HG03196 (cell line): ENCODE results near the gene PTPN4.
A peak's percentile ranks its signal among the peaks of the same experiment; 100 is the strongest.
"Not testable (repeated sequence)": the region's sequence is repeated elsewhere in the genome, so short reads cannot be mapped to it uniquely, and the experiment has no call there.

ENCODE experiments used
- ATAC-seq: cut with Tn5 transposase; IDR thresholded peaks from one replicate; pipeline ENCODE4 v1.9.1; 2021; ENCODE audit not compliant: unreplicated experiment

The PTPN4 gene

GRCh38 chr2:119804409-119804808 lies 44.7 kb downstream of the PTPN4 start:
- not testable (repeated sequence) for ATAC-seq

GRCh38 chr2:119808516-119809147 lies 48.9 kb downstream of the PTPN4 start:
- no peak for ATAC-seq

GRCh38 chr2:119809339-119810048 lies 49.8 kb downstream of the PTPN4 start:
- ATAC-seq: no peak

- ATAC-seq: no peak
These were observed 50.4 kb downstream of the PTPN4 start for GRCh38 chr2:119810049-119810630.

GRCh38 chr2:119814216-119814615 lies 54.5 kb downstream of the PTPN4 start:
- ATAC-seq: no peak

DNA sequence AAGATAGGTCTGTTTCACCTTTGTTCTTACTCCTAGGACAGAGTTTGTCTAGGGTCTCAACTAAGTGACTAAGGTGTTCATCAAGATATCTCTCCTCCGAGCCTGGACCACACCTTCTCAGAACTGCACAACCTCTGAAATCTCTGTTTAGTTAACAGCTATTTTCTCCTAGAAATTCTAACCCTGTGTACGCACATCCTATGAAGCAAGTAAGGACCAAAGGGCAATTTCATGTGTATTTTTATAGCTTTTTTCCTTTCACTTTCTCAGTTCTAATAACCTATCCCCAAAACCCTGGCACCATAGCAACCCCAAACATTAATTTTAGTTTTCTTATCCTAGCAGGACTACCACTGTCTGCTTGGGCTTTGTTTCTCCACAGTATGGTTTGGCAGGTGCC lies 59.1 kb downstream of the PTPN4 start:
- ATAC-seq: no peak

DNA sequence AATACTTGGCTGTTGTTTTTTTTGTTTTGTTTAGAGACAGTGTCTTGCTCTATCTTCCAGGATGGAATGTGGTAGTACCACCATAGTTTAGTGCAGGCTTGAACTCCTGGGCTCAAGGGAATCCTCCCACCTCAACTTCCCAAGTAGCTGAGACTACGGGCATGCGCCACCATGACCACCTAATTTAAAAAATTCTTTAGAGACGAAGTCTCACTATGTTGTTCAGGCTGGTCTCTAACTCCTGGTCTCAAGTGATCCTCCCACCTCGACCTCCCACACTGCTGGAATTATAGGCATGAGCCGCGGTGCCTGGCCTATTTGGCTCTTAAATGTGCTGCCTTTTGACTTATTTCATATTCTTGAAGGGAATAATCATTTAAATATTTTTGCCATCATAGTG lies 60.1 kb downstream of the PTPN4 start:
- ATAC-seq: no peak

GRCh38 chr2:119820275-119820674 lies 60.6 kb downstream of the PTPN4 start:
- no peak for ATAC-seq

DNA sequence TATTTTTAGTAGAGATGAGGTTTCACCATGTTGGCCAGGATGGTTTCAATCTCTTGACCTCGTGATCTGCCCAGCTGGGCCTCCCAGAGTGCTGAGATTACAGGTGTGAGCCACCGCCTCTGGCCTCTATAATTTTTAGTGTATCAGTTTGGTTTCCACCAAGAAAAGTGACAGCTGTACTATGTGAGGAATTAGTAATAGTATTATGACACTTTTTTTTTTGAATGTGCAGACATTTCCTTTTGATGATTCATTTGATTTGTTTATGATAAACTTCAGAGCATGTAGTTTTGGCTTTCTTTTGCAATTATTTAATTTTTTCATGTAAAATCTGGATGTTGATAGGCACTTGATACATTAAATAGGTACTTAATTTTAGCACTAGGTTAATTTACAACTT lies 61.5 kb downstream of the PTPN4 start:
- no peak for ATAC-seq

GRCh38 chr2:119823734-119824334 lies 64.1 kb downstream of the PTPN4 start:
- ATAC-seq: no peak

GRCh38 chr2:119826370-119826961 lies 66.7 kb downstream of the PTPN4 start:
- no peak for ATAC-seq

DNA sequence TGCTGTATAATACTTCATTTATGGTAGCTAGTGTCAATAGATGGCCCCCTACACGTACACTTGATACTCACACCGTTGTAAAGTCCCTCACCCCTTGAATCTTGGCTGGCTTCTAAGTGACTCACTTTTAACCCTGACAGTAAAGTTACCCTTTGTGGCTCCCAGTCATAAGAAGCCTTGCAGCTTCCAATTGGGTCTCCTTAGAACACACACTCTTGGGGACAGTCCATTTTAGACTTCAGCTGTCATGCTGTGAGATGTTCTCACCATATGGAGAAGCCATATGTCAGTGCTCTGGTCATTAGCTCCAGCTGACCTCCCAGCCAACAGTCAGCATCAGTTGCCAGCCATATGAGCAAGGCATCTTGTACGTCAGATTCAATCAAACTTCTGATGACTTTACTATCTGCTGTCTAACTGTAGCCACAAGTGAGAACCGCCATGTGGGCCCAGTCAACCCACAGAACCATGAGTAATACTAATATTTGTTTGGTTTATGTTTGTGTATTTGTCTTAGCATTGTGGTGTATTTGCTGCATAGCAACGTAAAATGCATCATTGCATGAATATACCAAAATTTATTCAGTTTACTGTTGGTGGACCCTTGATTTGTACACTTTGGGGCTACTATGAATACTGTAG lies 68.3 kb downstream of the PTPN4 start:
- ATAC-seq: peak; percentile 58

DNA sequence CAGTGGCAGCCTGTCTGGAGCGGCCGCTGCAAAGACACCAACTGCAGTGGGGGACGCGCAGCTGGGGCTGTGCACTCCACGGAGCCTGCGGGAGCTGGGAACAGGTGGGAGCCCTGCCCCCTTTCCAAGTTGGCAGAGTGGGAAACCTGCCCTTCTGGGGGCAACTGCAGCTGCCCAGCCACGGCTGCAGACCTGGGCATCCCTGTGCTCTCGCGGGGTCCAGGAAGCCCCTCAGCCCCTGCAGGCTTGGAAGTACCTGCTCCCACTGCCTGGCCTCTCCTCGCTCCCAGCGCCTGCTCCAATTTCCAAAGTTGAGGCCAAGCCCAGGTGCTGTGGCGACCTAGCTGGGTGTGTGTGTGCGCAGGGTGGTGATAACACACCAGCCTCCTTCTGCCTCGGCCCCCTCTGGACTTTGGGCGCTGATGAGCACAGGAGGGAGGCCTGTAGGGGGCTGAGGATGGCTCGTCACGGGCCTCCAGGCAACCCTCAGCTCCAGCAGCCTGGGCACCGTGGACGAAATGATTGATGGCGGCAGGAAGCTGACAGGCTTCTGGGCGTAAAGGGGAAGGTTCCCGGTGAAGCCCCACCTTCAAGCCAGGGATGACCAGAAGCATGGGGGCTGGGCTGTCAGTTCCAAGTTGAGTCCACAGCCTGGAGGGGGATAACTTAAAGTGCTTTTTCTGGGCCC lies 76.9 kb downstream of the PTPN4 start:
- no peak for ATAC-seq

- ATAC-seq: no peak
These were observed 77.6 kb downstream of the PTPN4 start for GRCh38 chr2:119837350-119837749.

DNA sequence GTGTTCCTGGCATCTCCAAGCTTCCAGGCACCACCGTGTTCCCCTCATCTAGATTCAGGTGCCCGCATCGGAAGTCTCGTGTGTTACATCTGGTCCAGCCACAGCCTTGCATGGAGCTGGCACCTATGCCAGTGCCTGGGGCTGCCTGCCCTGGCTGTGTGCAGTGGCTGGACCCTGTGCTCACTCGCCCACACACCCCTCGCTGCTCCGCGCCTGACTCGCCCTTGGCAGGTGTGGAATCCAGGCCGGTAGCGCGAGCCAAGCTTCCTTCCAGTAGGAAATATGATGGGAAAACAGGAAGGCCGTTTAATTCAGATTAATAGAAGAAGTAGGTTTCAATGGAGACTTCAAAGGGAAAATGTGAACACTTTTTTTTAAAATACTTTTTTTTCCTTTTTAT lies 78.0 kb downstream of the PTPN4 start:
- ATAC-seq: no peak

GRCh38 chr2:119838179-119838578 lies 78.5 kb downstream of the PTPN4 start:
- ATAC-seq: no peak

DNA sequence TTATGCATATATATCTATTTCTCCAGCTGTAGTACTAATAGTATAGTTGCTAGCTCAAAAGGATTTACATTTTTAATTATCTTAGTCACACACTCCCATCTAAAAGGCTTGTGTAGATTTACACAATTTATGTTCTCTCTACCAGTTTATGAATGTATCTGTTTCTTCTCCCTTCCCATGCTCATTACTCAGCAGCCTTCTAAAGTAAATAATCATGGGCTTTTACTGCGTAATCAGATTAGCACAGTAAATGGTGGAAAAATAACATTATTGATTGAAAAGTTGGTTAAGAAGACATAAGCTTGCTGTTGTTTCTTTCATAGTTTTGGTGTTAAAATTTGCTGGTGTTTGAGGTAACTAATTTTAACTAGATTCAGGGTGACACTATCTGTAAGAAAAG lies 81.8 kb downstream of the PTPN4 start:
- ATAC-seq: no peak

DNA sequence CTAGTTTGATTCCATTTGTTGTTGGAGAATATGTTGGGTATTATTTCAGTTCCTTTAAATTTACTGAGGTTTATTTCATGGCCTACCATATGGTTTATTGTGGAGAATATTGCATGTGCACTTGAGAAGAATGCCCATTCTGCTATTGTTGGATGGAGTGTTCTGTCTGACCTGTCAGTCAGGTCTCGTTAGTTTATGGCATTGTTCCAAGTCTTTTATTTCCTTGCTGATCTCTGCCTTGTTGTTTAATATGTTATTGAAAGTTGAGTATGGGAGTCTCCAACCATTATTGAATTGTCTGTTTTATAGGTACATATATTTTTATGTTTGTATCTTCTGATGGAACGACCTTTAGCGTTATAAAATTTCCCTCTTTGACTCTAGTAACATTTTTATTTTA lies 86.3 kb downstream of the PTPN4 start:
- ATAC-seq: no peak

GRCh38 chr2:119849838-119850565 lies 90.3 kb downstream of the PTPN4 start:
- no peak for ATAC-seq

- ATAC-seq: no peak
These were observed 92.5 kb downstream of the PTPN4 start for GRCh38 chr2:119852214-119852613.
